Tibial artery (tissue), 4 donors: ENCODE data around the gene MDK.

Experiments used
- DNase-seq, 2 donors: peaks; one replicate each; pipeline ENCODE4 v3.0.0-alpha.2; 2019
- H3K27ac ChIP-seq, 2 donors: fragments of 200-600 bp; sonication (generic) in 1 of 2; 1 replicate in 1 of 2; 2 replicates in 1 of 2; pipeline ENCODE4 v1.5.1; 2018 to 2019; ENCODE audit warnings: mild to moderate bottlenecking in 1 of 2
- H3K27me3 ChIP-seq, 2 donors: fragments of 200-600 bp; sonication (generic) in 1 of 2; one replicate each; pipeline versions ENCODE4 v1.5.1 to v1.6.0; 2016 to 2019
- H3K36me3 ChIP-seq, 3 donors: fragments of 200-600 bp; sonication (generic) in 2 of 3; one replicate each; pipeline ENCODE4 v1.5.1; 2016 to 2019; ENCODE audit warnings: mild to moderate bottlenecking in 2 of 3
- H3K4me1 ChIP-seq, 4 donors: fragments of 200-600 bp; sonication (generic) in 2 of 4; 1 replicate in 3 of 4; 2 replicates in 1 of 4; pipeline ENCODE4 v1.5.1; 2016 to 2019
- H3K4me3 ChIP-seq, 2 donors: fragments of 200-600 bp; sonication (generic) in 1 of 2; 1 replicate in 1 of 2; 2 replicates in 1 of 2; pipeline ENCODE4 v1.5.1; 2018 to 2019; ENCODE audit warnings: mild to moderate bottlenecking in 2 of 2
- H3K9me3 ChIP-seq, 3 donors: fragments of 200-600 bp; sonication (generic) in 1 of 3; one replicate each; pipeline ENCODE4 v1.5.1; 2016 to 2019
- intact Hi-C: fragments of 100-400 bp; cut with DNase I; formaldehyde crosslinking; loops from one replicate; pipeline ENCODE4 v1.15.0; 2023; ENCODE audit warnings: low total_unique reads
- TF ChIP-seq, protein P1 (sequence below), 2 experiments: fragments of 200-600 bp in 1 of 2; fragments of 450-650 bp in 1 of 2; IDR thresholded peaks; one replicate each; pipeline ENCODE4 v1.5.1; 2017 to 2019; ENCODE audit warnings: antibody characterized with exemption in 2 of 2, mild to moderate bottlenecking in 1 of 2, moderate library complexity in 1 of 2

MDK gene

DNA sequence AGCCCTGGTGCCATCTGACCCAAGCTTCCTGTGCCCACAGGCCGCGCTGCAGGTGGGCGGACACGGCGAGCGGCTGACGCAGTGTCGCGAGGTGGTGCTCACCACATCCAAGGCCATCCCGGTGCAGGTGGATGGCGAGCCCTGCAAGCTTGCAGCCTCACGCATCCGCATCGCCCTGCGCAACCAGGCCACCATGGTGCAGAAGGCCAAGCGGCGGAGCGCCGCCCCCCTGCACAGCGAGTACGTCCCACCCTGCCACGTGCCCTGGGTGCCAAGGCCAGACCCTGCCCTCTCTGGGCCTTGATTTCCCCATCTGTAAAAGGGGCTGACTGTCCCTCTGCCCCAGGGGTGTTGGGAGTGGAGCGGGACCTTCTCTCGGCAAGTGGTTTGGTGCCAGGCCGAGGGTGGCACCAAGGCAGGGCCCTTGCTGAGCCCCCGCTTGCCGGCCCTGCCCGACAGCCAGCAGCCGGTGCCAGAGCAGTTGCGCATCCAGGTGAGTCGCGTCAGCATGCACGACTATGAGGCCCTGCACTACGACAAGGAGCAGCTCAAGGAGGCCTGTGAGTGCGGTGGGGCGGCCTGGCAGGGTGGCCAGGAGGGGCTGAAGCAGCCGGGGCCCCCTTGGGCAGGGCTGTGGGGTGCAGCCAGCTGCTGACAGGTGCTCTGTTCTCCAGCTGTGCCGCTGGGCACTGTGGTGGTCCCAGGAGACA is 5.9 kb upstream of the MDK start:
- H3K27ac ChIP-seq, result no peak overlapping the region
- H3K36me3 ChIP-seq, result peaks cover 27 to 73% (median 63%) of the 10 kb centered on the region in 3 donors
- TF ChIP-seq, protein P1, sequence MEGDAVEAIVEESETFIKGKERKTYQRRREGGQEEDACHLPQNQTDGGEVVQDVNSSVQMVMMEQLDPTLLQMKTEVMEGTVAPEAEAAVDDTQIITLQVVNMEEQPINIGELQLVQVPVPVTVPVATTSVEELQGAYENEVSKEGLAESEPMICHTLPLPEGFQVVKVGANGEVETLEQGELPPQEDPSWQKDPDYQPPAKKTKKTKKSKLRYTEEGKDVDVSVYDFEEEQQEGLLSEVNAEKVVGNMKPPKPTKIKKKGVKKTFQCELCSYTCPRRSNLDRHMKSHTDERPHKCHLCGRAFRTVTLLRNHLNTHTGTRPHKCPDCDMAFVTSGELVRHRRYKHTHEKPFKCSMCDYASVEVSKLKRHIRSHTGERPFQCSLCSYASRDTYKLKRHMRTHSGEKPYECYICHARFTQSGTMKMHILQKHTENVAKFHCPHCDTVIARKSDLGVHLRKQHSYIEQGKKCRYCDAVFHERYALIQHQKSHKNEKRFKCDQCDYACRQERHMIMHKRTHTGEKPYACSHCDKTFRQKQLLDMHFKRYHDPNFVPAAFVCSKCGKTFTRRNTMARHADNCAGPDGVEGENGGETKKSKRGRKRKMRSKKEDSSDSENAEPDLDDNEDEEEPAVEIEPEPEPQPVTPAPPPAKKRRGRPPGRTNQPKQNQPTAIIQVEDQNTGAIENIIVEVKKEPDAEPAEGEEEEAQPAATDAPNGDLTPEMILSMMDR (IDR thresholded peaks at IDR 0.05), result no peak
- H3K9me3 ChIP-seq, result no peaks in the 10 kb centered on the region
- H3K27me3 ChIP-seq, result no peaks in the 10 kb centered on the region
- peaks cover 0 to 8% (median 4%) of the 10 kb centered on the region in 4 donors for H3K4me1 ChIP-seq
- no peak for DNase-seq
- no peak overlapping the region for H3K4me3 ChIP-seq
- intact Hi-C loops, result no loop called here

DNA sequence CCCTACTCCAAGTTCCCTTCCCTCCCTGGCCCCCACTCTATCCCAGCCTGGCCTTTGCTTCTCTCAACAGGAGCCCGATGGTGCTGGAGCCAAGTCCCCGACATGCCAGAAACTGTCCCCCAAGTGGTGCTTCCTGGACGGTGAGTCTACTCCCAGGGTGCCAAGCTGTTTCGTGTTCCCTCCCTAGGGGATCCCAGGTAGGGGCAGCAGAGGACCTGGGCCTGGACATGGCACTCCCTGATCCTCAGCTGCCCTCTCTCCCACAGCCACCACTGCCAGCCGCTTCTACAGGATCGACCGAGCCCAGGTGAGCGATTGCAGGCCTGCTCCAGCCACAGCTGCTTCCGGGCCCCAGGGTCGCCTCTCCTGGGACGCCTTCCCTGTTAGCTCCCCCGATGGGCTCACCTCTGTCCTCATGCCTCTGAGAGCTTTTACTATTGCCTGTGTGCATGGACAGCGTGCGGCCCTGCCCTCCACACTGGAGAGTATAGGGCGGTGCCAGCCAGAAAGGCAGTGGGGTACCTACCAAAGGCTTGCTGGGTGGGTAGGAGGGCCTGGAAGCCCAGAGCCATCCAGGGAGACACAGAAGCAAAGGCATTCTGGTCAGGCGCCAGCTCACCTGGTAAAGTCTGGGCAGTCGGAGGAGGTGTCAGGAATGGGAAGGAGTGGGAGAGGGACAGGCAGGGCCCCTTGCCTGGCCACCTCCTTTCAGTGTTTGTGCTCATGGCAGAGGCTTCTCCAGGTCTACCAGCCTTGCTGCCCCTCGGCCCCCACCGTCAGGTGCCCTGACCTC is 5.0 kb upstream of the MDK start:
- TF ChIP-seq, protein P1 (IDR thresholded peaks at IDR 0.05), result no peak
- DNase-seq, result no peak
- Histone ChIP-seq H3K27me3 (peaks cover 0 to 4% of the 10 kb centered on the region in 2 donors), H3K4me3 (no peak overlapping the region), H3K4me1 (peaks cover 0 to 17% (median 12%) of the 10 kb centered on the region in 4 donors), H3K27ac (no peak overlapping the region), H3K36me3 (peaks cover 27 to 66% (median 58%) of the 10 kb centered on the region in 3 donors), H3K9me3 (no peaks in the 10 kb centered on the region)
- intact Hi-C loops, result no loop called here

DNA sequence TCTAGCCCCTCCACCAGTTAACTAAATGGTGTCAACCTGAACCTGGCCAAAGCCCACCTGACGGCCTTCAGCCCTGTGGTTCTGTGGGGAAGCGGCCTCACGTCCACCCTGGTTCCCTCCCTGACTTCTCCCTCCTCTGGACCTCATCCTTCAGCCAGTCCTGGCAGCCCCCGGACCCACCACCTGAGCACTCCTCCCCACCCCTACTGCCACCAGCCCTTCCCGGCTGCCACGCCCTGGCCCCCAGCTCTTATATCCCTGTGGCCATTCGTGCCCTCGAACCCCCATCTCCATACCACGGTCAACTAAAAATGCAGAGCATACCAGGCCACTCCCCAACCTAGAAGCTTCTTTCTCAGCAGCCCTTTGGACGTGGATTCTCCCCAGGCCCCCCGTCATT is 4.2 kb upstream of the MDK start:
- no peak overlapping the region for H3K4me3 ChIP-seq
- H3K9me3 ChIP-seq, result no peaks in the 10 kb centered on the region
- DNase-seq, result no peak
- H3K27me3 ChIP-seq, result peaks cover 0 to 12% of the 10 kb centered on the region in 2 donors
- peaks cover 18 to 58% (median 49%) of the 10 kb centered on the region in 3 donors for H3K36me3 ChIP-seq
- peaks cover 5 to 25% (median 21%) of the 10 kb centered on the region in 4 donors for H3K4me1 ChIP-seq
- H3K27ac ChIP-seq, result no peak overlapping the region
- intact Hi-C loops, result no loop called here
- TF ChIP-seq, protein P1 (IDR thresholded peaks at IDR 0.05), result no peak

DNA sequence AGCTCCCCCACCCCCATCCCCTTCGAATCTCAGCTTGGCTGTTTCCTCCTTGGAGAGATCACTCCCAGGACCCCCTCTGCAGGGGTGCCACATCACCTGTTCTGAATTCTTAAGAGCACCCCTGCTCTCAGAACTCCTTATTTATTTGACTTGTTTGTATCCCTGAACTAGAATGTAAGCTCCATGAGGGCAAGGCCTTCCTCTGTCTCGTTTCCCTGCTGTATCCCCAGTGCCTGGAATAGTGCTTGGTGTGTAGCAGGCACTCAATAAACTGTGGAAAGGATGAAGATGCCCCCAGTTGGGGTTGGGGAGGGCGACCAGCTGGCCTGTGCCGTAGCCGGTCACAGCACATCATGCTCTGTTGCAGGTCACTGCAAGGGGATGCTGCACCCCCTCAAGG is 3.6 kb upstream of the MDK start:
- TF ChIP-seq, protein P1 (IDR thresholded peaks at IDR 0.05), result no peak
- Histone ChIP-seq H3K36me3 (peaks cover 16 to 53% (median 44%) of the 10 kb centered on the region in 3 donors), H3K4me3 (no peak overlapping the region), H3K4me1 (peaks cover 5 to 31% (median 24%) of the 10 kb centered on the region in 4 donors), H3K27ac (no peak overlapping the region), H3K27me3 (peaks cover 0 to 18% of the 10 kb centered on the region in 2 donors), H3K9me3 (no peaks in the 10 kb centered on the region)
- intact Hi-C loops, result no loop called here
- DNase-seq, result no peak

DNA sequence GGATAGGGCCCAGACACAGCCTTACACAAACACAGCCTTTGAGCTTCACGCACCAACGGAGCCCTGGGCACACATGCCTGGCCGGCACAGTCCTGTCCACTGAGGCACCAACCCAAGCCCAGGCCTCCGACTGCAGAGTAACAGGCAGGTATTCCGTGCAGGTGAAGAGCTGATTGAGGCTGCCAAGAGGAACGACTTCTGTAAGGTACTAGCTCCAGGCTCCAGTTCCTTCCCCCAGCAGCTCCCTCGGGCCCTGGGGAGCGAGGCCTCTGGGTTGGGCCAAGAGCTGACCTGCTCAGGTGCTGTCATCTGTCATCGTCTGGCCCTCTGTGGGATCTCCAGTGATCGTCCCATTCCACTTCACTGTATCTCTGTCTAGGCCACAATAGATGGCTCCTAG is 3.2 kb upstream of the MDK start:
- TF ChIP-seq, protein P1 (IDR thresholded peaks at IDR 0.05), result no peak
- H3K27me3 ChIP-seq, result peaks cover 0 to 23% of the 10 kb centered on the region in 2 donors
- H3K4me3 ChIP-seq, result no peak overlapping the region
- peaks cover 5 to 34% (median 24%) of the 10 kb centered on the region in 4 donors for H3K4me1 ChIP-seq
- no peak for DNase-seq
- H3K9me3 ChIP-seq, result no peaks in the 10 kb centered on the region
- intact Hi-C loops, result no loop called here
- peaks cover 16 to 50% (median 42%) of the 10 kb centered on the region in 3 donors for H3K36me3 ChIP-seq
- H3K27ac ChIP-seq, result no peak overlapping the region
